Cardiac septum (tissue), 1 donor: ENCODE measurements around the gene SH3GL1. TPM values are rescaled to one million over a fixed set of nuclear protein-coding genes. Genes with fewer than 3 reads are reported as not detected.

Experiments used
- DNase-seq: peaks from one replicate; pipeline ENCODE4 v3.0.0-alpha.2; 2020; ENCODE audit warnings: low spot score
- intact Hi-C: fragments of 100-400 bp; cut with DNase I; formaldehyde crosslinking; loops from one replicate; pipeline ENCODE4 v1.14.0; 2022
- total RNA-seq: library from RNA; stranded (reverse); fragmentation: NEBNext Ultra II Directional; extraction: Animal tissue kit (Norgen Biotek cat#: 25700); gene quantifications from one replicate; pipeline ENCODE4 v1.2.1, GENCODE V29; 2021
- donor health status: DM: no; HTN: no; CAD: no.

Gene SH3GL1
- total RNA-seq, 1 donor from 2014 or later: 22.0 TPM

DNA sequence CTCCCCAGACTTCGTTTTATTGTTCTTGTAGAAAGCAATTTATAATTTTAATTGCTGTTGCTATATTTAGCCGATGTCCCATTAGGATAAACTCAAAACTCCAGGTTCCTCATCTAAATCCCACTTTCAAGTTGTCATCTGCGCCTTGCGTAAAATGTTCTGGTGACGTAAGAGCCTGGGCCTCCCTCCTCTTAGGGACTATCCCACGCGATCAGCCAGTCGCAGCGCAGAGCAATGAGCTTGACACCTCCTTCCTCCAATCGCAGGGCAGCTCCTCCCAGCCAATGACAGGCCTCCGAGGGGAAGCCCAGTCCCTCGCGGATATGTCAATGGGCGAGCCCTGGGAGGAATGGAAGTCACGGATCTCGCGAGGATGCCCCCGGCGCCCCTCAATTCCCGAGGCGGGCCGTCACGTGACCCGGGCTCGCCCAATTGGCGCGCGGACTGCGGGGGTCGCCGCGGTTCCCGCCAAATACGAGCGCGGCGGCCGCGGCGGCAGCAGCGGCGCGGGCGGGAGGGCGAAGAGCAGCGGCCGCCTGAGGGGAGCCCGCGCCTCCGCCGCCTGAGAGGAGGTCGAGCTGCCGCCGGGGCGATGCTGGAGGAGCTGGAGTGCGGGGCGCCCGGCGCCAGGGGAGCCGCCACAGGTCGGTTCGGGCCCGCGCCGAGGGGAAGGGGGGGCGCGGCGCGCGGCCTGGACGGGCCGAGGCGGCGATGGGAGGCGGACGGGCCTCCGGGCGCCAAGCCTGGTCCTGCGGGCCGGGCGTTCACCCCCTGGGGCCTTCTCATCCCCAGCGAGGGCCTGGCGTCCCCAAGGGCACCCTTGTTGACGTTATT lies 2.0 kb upstream of the SH3GL1 start, which contains the start of gene CHAF1A:
CHAF1A (plus strand) TSS at position 470 of the 834 bp plus-strand sequence; CDS start at position 593, 123 bp downstream.
- intact Hi-C loops: loop anchor here (5.0 kb wide), 4 partner anchors 35 to 155 kb away; partner anchors contain the start of genes MPND, UBXN6 and YJU2
- peak; percentile 100 for DNase-seq

DNA sequence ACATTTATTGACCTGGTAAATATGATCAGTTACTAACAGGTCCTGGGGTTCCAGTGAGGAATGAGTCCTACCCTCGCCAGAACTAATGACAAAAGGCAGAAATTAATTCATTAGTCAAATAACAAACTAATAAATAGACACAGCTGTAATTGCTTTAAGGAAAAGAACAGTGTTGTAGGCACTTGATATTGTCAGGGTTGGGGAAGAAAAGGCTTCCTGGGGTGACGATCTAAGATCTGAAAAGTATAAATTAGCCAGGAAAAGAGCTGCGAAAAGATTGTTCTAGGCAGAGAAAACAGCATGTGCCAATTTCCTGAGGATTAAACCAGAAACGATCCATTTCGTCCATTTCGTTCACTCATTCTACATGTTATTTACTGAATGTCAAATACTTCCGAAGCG lies 1.4 kb upstream of the SH3GL1 start:
- intact Hi-C loops: loop anchor here (5.0 kb wide), 4 partner anchors 34 to 154 kb away; partner anchors contain the start of genes MPND, UBXN6 and YJU2
- DNase-seq: no peak

DNA sequence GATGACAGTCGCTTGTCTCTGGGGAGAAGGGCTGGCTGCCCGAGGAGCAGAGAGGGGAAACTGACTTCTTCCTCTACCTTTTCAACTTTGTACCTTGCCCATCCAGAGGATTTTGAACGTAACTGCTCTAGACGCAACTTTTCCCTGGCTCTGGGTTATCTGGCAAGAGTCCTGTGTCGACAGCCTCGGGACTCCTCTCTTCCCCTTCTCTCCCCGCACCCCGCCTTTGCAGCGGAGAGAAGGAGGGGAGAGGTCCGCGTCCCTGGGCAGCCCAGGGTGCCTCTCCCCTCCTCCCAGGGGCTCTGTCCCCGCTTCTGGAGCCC lies 574 bp downstream of the SH3GL1 start:
- intact Hi-C loops: loop anchor here (5.0 kb wide), 5 partner anchors 32 to 152 kb away; partner anchors contain the start of genes MPND, UBXN6 and YJU2
- DNase-seq: no peak

DNA sequence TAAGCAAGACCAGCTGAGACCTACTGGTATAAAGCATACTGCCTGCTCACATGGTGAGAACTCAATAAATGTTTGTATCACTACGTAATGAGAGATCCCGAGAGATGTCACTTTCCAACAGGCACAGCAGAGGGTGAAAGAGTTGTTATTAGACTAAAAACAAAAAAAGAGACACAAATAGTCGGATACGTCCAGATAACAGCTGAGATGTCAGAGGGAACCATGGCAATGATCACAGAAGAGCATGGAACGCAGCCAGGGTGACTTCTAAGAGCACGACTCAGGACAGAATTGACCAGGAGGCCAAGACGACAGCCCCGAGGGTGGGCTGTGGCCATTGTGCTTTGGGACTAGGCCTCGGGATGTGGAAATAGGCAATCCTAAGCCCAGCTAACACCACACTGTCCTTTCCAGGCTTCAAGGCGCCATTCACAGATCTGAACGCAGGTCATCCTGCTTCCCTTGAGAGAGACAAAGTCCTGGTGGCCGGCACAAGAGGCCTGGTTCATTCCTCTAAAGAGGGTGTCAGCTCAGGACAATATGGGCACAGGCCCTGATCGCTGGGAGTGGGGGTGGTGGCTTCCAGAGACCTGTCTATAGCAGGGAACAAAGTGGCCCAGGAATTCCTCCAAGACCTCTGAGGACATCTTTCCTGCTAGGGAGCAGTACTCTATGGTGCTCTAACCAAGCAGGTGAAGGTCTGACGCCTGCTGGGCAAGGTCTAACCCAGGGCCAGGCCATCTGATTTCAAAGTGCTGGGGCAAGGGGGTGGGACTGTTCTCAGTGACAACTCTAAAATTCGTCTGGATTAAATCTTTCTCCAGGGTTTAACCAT lies 3.2 kb downstream of the SH3GL1 start:
- intact Hi-C loops: loop anchor here (5.0 kb wide), 1 partner anchor 45 kb away; no protein-coding TSS in a partner anchor
- no peak for DNase-seq

GRCh38 chr19:4393947-4394590 lies 6.3 kb downstream of the SH3GL1 start:
- intact Hi-C loops: no loop called here

DNA sequence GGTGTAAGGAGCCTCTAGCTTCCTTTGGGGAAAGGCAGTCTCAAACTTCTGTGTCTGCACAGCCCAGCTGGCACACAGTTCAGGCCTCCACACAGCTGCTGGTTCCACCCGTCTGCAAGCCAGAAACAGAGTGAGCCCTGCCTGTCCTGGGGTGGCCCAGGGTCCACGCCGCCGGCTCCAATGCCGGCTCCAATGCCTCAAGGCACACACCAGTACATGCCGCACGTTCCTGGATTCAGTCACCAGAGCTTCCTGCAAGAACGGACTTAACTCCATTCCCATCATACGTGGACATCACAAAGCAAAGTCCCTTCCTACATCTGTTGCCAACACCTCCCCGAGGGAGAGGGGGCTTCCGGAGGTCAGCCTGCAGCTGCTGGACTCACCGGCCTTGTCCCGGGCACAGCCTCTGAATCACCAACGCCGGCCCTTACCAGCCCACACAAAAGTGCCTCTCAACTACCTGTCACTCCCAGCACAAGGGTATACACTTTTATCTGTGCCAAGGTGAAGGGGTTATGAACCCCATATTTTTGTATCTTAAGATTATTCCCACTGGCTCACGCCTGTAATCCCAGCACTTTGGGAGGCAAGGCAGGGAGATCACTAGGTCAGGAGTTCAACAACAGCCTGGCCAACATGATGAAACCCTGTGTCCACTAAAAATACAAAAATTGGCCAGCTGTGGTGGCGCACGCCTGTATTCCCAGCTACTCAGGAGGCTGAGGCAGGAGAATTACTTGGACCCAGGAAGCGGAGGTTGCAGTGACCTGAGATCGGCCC lies 8.5 kb downstream of the SH3GL1 start:
- intact Hi-C loops: no loop called here
- no peak for DNase-seq

More at GRCh38 chr19:4393947-4394590, 6.3 kb downstream of the SH3GL1 start:
- DNase-seq: no peak

GRCh38 chr19:4391306-4391693 lies 9.0 kb downstream of the SH3GL1 start:
- intact Hi-C loops: no loop called here
- no peak for DNase-seq

- no peak for DNase-seq
- intact Hi-C loops: no loop called here
These were observed 9.6 kb downstream of the SH3GL1 start for GRCh38 chr19:4390567-4391305.

GRCh38 chr19:4390017-4390566 lies 10.3 kb downstream of the SH3GL1 start:
- intact Hi-C loops: no loop called here

DNA sequence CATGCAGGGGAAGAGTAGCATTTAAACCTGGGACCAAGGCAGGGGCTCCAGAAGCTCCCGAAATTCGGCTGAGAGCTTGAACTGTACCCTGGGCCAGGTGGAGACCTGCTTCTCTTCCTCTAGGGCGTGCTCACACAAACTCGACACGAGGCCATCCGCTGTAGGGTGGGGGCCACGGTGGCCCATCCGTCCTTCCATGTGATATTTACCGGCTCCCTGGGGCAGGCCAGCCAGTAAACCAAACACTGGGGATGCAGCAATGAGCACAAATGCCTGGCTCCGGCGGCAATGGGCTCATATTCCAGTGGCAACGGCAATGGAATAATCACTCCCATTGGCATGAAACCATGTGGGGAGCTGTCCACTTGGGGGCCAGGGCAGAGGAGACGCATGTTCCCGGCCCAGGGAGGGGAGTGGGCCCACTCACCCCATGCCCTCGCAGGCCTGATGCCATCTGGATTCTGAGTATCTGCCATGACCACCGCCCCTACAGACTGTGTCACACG lies 10.8 kb downstream of the SH3GL1 start:
- intact Hi-C loops: no loop called here
- no peak for DNase-seq

More at GRCh38 chr19:4390017-4390566, 10.3 kb downstream of the SH3GL1 start:
- DNase-seq: no peak

DNA sequence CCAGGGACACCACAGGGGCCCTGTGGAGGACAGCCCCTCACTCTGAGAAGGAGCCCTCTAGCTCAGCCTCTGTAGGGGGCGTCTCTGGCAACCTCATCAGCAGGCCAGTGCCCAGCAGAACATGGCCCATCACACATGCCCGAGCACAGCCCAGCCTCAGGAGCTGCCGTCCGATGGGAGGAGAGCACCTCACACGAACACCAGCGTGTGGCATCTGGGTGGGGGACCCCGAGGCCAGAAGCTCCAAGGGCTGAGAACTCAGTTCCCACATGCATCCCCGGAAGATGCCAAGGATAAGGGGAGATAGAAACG lies 11.3 kb downstream of the SH3GL1 start:
- intact Hi-C loops: no loop called here
- no peak for DNase-seq

- DNase-seq: no peak
These were observed 11.8 kb downstream of the SH3GL1 start for GRCh38 chr19:4388337-4389063.

GRCh38 chr19:4386041-4386782 lies 14.1 kb downstream of the SH3GL1 start:
- DNase-seq: no peak
- intact Hi-C loops: no loop called here

More at GRCh38 chr19:4388337-4389063, 11.8 kb downstream of the SH3GL1 start:
- intact Hi-C loops: no loop called here

DNA sequence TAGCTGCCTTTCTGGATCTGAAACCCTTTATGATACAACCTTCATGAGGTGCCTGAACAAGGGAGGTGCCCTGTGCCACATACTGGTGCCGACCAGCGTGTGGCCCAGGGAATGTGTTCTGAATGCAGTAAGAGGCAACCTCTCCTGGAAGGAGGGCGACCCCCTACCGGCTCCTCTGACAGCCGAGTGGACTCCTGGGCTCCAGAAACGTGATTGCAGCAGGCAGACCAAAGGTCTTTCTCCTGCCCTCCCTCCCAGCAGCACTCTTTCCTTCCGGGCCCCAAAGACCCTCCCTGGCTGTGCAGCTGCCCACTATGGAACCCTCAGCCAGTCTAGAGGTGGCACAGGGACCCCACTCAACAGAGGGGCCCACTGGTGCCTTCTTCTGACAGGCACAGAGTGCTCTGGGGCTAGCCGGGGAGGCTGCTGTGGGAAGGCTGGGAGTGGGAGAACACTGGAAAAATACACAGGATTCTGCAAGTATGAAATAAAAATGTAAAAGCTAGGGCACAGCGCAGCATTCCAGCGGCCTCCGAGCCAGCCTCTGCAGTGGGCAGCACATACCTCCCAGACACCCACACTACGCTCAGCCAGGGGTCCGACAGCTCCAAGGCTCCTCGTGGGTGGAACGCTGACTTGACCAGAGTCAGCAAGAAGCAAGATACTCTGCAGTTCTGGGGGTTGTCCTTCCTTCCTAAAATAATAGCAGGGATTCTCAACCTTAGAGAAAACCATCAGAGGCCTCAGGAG lies 14.9 kb downstream of the SH3GL1 start:
- DNase-seq: no peak
- intact Hi-C loops: no loop called here

DNA sequence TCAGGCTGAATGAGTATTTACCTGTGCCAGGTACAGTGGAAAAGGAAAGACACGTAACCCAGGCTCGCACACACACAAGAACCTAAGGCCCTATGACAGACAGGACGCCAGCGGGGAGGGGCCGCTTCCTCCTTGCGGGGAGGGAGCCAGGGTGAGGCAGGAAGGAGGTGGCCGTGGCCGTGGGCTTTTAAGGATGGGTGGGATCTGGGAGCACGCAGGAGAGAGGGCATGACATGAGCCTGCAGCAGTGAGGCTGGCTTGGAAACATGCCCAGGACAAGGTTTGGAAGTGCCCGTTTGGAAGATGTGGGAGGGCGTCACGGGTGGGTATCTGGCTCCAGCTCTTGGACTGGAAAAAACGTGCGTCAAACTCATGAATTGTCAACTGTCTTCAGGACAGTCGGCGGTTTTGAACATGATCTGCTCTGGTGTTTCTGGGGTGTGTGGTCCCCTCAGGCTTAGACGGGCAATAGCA lies 20.1 kb downstream of the SH3GL1 start:
- peak; percentile 87 for DNase-seq
- intact Hi-C loops: no loop called here
